ENCODE results near the gene RRAD. TPM values are rescaled to one million over a fixed set of nuclear protein-coding genes. Genes with fewer than 3 reads are reported as not detected.
A peak's percentile ranks its signal among the peaks of the same experiment; 100 is the strongest.
"Not testable (repeated sequence)": the region's sequence is repeated elsewhere in the genome, so short reads cannot be mapped to it uniquely, and the experiment has no call there.

RRAD gene
- total RNA-seq, 2 donors from 2014 or later, result 2.1 to 6.5 TPM

DNA sequence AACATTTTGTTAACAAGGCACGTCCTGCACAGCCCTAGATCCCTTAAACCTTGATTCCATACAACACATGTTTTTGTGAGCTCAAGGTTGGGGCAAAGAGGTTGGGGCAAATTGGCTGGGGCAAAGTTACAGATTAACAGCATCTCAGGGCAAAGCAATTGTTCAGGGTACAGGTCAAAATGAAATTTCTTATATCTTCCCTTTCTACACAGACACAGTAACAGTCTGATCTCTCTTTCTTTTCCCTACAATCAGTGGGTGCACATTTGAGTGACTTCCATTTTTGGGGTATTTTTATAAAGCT, 30.8 kb upstream of the RRAD start:
- ATAC-seq (replicated peaks); H3K4me3 Mint-ChIP-seq; H3K36me3 Mint-ChIP-seq (ENCODE audit: low read depth); H3K27ac Mint-ChIP-seq; H3K9me3 Mint-ChIP-seq: not testable (repeated sequence)
- Mint-ChIP-seq H3K27me3 (peaks cover 17% of the 10 kb centered on the region), H3K4me1 (peaks cover 22% of the 10 kb centered on the region)

DNA sequence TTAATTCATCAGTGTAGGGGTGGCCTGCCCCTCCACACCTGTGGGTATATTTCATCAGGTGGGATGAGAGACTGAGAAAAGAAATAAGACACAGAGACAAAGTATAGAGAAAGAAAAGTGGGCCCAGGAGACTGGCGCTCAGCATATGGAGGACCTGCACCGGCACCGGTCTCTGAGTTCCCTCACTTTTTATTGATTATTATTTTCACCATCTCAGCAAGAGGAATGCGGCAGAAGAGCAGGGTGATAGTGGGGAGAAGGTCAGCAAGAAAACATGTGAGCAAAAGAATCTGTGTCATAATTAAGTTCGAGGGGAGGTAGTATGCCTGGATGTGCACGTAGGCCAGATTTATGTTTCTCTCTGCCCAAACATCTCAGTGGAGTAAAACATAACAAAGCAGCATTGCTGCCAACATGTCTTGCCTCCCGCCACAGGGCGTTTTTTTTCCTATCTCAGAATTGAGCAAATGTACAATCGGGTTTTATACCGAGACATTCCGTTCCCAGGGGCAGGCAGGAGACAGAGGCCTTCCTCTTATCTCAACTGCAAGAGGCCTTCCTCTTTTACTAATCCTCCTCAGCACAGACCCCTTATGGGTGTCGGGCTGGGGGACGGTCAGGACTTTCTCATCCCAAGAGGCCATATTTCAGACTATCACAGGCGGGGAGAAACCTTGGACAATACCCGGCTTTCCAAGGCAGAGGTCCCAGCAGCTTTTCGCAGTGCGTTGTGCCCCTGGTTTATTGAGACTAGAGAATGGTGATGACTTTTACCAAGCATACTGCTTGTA, 30.2 kb upstream of the RRAD start:
- not testable (repeated sequence) for ATAC-seq (replicated peaks); H3K9me3 Mint-ChIP-seq; H3K27ac Mint-ChIP-seq; H3K4me3 Mint-ChIP-seq; H3K36me3 Mint-ChIP-seq (ENCODE audit: low read depth)
- H3K4me1 Mint-ChIP-seq, result peaks cover 19% of the 10 kb centered on the region
- H3K27me3 Mint-ChIP-seq, result peaks cover 19% of the 10 kb centered on the region

DNA sequence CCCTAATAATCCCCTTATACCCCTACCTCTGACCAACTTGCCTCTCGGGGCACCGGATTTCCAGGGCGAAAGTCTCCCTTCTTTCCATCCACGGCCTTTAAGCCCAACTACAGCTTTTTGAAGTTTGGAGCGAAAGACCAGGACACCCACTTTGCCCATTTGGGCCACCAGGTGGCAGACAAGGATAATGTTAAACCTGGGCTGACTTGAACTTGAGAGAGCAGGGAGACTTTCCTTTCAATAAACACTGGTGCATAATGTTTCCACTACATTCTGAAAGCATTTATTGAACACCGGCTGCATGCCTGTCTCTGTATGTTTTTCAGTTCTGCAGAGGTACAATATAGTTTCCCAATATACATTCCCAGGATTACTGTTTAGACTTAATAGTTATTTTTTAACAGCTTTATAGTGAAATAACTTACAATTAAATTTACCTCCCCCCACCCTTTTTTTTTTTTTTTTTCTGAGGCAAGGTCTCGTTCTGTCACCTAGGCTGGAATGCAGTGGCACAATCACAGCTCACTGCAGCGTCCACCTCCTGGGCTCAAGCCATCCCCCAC, 28.8 kb upstream of the RRAD start:
- H3K4me3 Mint-ChIP-seq, result no peak overlapping the region
- no peak overlapping the region for H3K27ac Mint-ChIP-seq
- no peaks in the 10 kb centered on the region for H3K36me3 Mint-ChIP-seq (ENCODE audit: low read depth)
- peaks cover 5% of the 10 kb centered on the region for H3K9me3 Mint-ChIP-seq
- peaks cover 26% of the 10 kb centered on the region for H3K27me3 Mint-ChIP-seq
- peak; percentile 79 for ATAC-seq (replicated peaks)
- H3K4me1 Mint-ChIP-seq, result peaks cover 17% of the 10 kb centered on the region

DNA sequence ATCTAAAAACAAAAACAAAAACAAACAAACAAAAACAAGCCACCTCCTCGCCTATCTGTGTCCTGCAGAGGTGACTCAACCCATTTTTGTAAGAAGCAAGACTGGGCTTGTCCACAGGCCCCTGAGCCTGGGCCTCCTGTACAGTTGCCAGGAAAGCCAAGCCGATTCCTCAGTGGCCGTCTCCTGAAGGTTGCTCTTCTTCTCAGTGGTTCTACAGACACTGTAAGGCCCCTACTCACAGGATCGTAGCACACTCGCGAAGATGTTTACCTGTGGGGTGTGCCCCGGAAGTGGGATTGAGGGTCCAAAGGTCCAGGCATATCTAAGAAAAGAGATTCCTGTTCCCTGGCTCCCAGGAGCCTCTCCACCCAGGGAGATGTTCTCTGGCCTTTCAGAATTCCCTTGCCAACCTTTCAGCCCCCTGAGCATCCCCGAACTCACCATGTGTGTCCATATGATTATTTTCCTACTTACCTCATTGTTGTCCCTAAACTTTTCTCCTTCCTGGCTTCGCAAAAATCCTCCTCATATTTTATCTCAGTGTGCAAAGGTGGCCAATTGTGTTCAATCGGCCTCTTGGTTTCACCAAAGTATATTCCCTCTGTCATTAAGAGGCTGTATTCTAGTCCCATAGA, 28.2 kb upstream of the RRAD start:
- ATAC-seq (replicated peaks), result no peak
- H3K4me1 Mint-ChIP-seq, result peaks cover 11% of the 10 kb centered on the region
- peaks cover 5% of the 10 kb centered on the region for H3K9me3 Mint-ChIP-seq
- peaks cover 31% of the 10 kb centered on the region for H3K27me3 Mint-ChIP-seq
- no peaks in the 10 kb centered on the region for H3K36me3 Mint-ChIP-seq (ENCODE audit: low read depth)
- no peak overlapping the region for H3K4me3 Mint-ChIP-seq
- no peak overlapping the region for H3K27ac Mint-ChIP-seq

DNA sequence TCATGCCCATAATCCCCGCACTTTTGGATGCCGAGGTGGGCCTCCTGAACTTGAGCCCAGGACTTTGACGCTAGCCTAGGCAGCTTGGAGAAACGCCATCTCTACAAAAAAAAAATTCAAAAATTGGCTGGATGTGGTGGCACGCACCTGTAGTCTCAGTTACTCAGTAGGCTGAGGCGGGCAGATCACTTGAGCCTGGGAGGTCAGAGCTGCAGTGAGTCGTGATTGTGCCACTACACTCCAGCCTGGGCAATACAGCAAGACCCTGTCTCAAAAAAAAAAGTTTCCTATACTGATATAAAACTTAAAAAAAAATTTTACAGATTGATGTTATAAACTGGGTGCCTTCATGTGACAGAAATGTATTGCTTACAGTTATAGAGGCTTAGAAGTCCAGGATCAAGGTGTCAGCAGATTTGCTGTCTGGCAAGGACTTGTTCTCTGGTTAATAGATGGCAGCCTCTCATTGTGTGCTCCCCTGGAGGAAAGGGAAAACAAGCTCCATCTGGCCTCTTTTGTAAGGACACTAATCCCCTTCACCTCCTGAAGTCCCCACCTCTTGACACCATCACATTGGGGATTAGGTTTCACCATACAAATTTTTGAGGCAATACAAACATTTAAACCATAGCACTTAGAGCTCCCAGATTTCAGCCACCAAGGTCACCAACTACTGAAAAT, 27.2 kb upstream of the RRAD start:
- Mint-ChIP-seq H3K4me1 (peaks cover 3% of the 10 kb centered on the region), H3K36me3 (ENCODE audit: low read depth) (no peaks in the 10 kb centered on the region), H3K4me3 (no peak overlapping the region), H3K27ac (no peak overlapping the region), H3K27me3 (peaks cover 36% of the 10 kb centered on the region), H3K9me3 (peaks cover 5% of the 10 kb centered on the region)
- ATAC-seq (replicated peaks), result no peak

DNA sequence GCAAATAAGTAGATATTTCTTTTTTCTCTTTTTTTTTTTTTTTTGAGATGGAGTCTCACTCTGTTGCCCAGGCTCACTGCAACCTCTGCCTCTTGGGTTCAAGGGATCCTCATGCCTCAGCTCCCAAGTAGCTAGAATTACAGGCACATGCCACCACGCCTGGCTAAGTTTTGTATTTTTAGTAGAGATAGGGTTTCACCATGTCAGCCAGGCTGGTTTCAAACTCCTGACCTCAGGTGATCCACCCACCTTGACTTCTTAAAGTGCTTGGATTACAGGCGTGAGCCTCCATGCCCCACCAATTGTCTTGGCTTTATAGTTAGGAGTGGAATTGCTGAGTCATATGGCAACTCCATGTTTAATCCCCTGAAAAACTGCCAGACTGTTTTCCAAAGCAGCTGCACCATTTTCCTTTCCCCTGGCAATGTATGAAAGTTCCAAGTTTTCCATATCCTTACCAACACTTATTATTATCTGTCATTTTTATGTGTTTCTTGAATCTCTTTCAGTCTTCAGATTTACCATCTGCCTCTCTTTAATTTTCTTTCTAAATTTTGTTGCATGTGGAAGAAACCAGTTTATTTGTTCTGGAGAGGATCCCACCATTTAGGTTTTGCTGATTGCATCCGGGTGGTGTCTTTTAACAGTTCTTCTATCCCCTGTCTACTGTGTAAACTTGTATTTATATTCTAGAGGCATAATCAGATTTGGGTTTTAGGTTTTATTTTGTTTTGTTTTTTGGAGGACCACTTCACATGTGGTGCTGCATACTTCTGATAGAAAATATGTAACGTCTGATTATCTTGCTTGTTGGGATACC, 25.8 kb upstream of the RRAD start:
- Mint-ChIP-seq H3K36me3 (ENCODE audit: low read depth) (no peaks in the 10 kb centered on the region), H3K4me1 (peaks cover 9% of the 10 kb centered on the region), H3K27me3 (peaks cover 36% of the 10 kb centered on the region), H3K9me3 (peaks cover 5% of the 10 kb centered on the region), H3K27ac (no peak overlapping the region), H3K4me3 (peak overlapping the region; percentile 3)
- no peak for ATAC-seq (replicated peaks)

DNA sequence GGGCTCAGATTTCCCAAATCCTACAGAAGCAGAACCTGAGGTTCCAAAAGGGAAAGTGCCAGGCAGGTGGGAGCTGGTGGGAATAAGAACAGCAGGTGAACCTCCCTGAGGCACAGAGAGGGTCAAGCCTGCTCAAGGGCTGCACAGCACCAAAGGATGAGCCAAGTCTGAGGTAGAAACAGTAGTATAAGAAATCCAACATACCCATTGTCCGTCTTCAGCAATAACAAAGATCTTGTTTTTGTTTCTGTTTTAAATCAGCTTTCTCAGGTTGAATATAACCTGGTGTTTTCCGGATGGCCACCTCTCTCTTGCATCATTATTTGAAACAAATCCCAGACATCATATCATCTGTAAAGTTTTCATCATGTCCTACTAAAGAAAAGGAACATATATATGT, 25.1 kb upstream of the RRAD start:
- no peaks in the 10 kb centered on the region for H3K36me3 Mint-ChIP-seq (ENCODE audit: low read depth)
- H3K4me3 Mint-ChIP-seq, result peak overlapping the region; percentile 3
- H3K4me1 Mint-ChIP-seq, result peaks cover 9% of the 10 kb centered on the region
- ATAC-seq (replicated peaks), result peak; percentile 25
- H3K27ac Mint-ChIP-seq, result no peak overlapping the region
- H3K9me3 Mint-ChIP-seq, result peaks cover 5% of the 10 kb centered on the region
- H3K27me3 Mint-ChIP-seq, result peaks cover 36% of the 10 kb centered on the region

DNA sequence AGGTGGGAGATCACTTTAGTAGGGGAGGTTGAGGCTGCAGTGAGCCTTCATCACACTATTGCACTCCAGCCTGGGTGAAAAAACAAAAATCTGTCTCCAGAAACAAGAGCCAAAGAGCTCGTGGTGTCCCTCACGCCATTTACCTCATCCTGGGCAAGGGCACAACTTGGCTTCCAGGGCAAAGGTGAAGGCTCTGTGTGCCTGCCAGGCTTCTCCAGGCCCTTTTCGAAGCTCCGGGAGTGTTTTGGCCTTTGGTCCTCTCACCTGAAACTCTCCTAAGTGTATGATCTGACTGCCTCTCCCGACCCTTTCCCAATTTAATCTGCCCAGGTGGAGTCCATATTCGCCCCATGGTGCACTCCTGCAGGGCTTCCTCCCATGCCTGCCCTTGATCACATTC, 24.1 kb upstream of the RRAD start:
- H3K4me3 Mint-ChIP-seq, result peak overlapping the region; percentile 17
- no peak overlapping the region for H3K27ac Mint-ChIP-seq
- peaks cover 9% of the 10 kb centered on the region for H3K4me1 Mint-ChIP-seq
- H3K36me3 Mint-ChIP-seq (ENCODE audit: low read depth), result no peaks in the 10 kb centered on the region
- no peak for ATAC-seq (replicated peaks)
- H3K9me3 Mint-ChIP-seq, result peaks cover 5% of the 10 kb centered on the region
- H3K27me3 Mint-ChIP-seq, result peaks cover 36% of the 10 kb centered on the region

DNA sequence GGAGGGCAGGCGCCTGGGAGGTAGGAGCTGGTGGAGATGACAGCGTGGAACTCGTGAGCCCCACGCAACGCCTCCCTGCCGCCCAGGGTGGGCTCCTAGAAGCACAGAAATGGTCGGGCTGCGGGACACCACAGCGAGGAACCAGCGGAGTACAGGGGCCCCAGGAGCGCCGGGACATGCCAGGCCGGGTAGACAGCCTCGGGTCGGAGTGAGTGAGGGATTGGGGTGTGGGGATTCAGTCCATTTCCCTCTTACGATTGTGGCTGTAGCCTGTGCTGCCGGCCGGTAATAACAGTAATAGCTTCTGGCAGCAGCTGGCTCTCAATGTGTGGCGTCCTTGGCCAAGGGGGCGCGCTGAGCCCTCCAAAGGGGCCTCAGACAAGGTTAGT, 23.5 kb upstream of the RRAD start:
- no peak overlapping the region for H3K27ac Mint-ChIP-seq
- H3K36me3 Mint-ChIP-seq (ENCODE audit: low read depth), result no peaks in the 10 kb centered on the region
- H3K9me3 Mint-ChIP-seq, result peaks cover 5% of the 10 kb centered on the region
- peak overlapping the region; percentile 86 for H3K4me3 Mint-ChIP-seq
- H3K4me1 Mint-ChIP-seq, result peaks cover 9% of the 10 kb centered on the region
- H3K27me3 Mint-ChIP-seq, result peaks cover 34% of the 10 kb centered on the region
- ATAC-seq (replicated peaks), result no peak

DNA sequence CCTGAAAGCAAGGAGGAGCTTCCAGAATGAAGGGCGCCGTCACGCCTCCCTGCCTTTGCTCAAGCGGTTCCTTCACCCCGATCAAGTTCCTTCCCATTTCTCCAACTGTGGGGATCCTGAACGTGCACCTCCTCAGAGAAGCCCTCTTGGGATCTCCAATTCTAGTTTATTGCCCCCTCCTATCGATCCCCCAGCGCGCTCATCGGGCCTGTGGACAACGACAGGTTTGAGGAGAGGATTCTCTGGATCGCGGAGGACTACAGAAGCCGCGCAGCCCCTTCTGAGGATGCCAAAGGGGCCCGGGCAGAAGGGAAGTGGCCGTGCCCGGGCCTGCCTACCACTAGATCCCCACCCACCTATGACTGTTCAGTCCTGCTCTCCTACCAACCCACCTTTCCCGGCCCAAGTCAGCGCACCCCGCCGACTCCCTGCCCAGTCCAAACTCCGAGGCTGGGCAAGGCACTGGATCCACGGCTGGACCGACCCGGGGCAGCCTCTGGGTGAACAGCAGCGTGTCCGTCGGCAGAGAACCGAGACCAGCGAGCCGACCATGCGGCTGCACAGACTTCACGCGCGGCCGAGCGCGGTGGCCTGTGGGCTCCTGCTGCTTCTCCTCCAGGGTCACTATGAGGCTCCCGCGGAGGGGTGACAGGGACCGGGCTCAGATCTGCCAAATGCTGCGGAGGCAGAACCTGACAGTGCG, 22.9 kb upstream of the RRAD start:
- Mint-ChIP-seq H3K4me1 (peaks cover 9% of the 10 kb centered on the region), H3K27ac (no peak overlapping the region), H3K4me3 (peak overlapping the region; percentile 86), H3K36me3 (ENCODE audit: low read depth) (peaks cover under 1% of the 10 kb centered on the region), H3K27me3 (peaks cover 31% of the 10 kb centered on the region), H3K9me3 (peaks cover 5% of the 10 kb centered on the region)
- ATAC-seq (replicated peaks), result peak; percentile 14

DNA sequence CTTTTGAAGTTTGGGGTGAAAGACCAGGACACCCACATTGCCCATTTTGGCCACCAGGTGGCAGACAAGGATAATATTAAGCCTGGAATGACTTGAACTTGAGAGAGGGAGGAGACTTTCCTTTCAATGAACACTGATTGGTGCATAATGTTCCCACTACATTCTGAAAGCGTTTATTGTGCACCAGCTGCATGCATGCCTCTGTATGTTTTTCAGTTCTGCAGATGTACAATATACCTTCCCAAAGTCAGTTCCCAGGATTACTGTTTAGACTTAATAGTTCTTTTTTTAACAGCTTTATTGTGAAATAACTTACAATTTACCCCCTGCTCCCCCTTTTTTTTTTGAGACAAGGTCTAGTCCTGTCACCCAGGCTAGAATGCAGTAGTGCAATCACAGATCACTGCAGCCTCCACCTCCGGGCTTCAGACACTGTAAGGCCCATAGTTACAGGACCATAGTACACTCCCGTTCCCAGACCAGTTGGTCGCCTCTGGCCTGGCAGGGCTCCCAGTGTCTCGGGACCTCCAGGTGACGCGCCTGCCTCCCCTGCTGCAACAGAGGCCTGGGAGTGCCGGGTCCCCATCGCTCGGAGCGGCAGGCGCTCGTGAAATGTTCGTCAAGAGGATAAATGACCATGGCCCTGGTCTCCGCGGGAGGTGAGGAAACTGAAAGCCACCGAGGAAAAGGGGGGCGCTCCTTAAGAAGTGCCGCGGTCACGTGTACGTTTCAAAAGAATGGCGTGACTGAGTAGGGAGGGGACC, 22.1 kb upstream of the RRAD start:
- peaks cover 8% of the 10 kb centered on the region for H3K36me3 Mint-ChIP-seq (ENCODE audit: low read depth)
- peak overlapping the region; percentile 86 for H3K4me3 Mint-ChIP-seq
- peaks cover 5% of the 10 kb centered on the region for H3K9me3 Mint-ChIP-seq
- peaks cover 9% of the 10 kb centered on the region for H3K4me1 Mint-ChIP-seq
- peak; percentile 89 for ATAC-seq (replicated peaks)
- H3K27me3 Mint-ChIP-seq, result peaks cover 27% of the 10 kb centered on the region
- H3K27ac Mint-ChIP-seq, result peak overlapping the region; percentile 18

DNA sequence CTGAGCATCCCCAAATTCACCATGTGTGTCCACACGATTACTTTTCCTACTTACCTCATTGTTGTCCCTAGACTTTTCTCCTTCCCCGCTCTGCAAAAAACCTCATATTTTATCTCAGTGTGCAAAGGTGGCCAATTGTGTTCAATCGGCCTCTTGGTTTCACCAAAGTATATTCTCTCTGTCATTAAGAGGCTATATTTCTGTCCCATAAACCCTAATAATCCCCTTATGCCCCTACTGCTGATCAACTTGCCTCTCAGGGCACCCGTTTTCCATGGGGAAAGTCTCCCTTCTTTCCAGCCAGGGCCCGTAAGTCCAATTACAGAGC, 21.6 kb upstream of the RRAD start:
- peaks cover 9% of the 10 kb centered on the region for H3K4me1 Mint-ChIP-seq
- peak overlapping the region; percentile 18 for H3K27ac Mint-ChIP-seq
- H3K4me3 Mint-ChIP-seq, result peak overlapping the region; percentile 86
- peaks cover 27% of the 10 kb centered on the region for H3K27me3 Mint-ChIP-seq
- peaks cover 5% of the 10 kb centered on the region for H3K9me3 Mint-ChIP-seq
- no peak for ATAC-seq (replicated peaks)
- H3K36me3 Mint-ChIP-seq (ENCODE audit: low read depth), result peaks cover 14% of the 10 kb centered on the region

DNA sequence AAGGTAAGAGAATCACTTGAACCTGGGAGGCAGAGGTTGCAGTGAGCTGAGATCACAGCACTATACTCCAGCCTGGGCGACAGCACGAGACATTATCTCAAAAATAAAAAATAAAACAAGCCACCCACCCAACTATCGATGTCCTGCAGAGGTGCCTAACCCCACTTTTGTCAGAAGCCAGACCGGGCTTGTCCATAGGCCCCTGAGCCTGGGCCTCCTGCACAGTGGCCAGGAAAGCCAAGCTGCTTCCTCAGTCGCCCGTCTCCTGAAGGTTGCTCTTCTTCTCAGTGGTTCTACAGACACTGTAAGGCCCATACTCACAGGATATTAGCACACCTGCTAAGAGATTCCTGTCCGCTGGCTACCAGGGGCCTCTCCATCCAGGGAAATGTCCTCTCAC, 21.2 kb upstream of the RRAD start:
- no peak overlapping the region for H3K4me3 Mint-ChIP-seq
- H3K9me3 Mint-ChIP-seq, result peaks cover 3% of the 10 kb centered on the region
- no peak overlapping the region for H3K27ac Mint-ChIP-seq
- peaks cover 9% of the 10 kb centered on the region for H3K4me1 Mint-ChIP-seq
- peaks cover 17% of the 10 kb centered on the region for H3K36me3 Mint-ChIP-seq (ENCODE audit: low read depth)
- ATAC-seq (replicated peaks), result no peak
- peaks cover 23% of the 10 kb centered on the region for H3K27me3 Mint-ChIP-seq

Measured in activated T-helper 17 cell treated with anti-CD3 and anti-CD28 coated beads, Interleukin-2, amount 50 U/mL, for 72 hours (primary cell).